Activated T-helper 2 cell treated with anti-CD3 and anti-CD28 coated beads, Interferon-gamma antibody, Interleukin-2, Interleukin-4, amounts not matched to agents 10 μg/mL and 5 μg/mL and 100 μg/mL, durations not matched to agents 14 hours and 24 hours and 36 hours (primary cell): ENCODE results near the gene FGD3. TPM values are rescaled to one million over a fixed set of nuclear protein-coding genes. Genes with fewer than 3 reads are reported as not detected.
"Not testable (repeated sequence)": the region's sequence is repeated elsewhere in the genome, so short reads cannot be mapped to it uniquely, and the experiment has no call there.

Experiments
- DNase-seq: peaks from one replicate; pipeline ENCODE4 v3.0.0; 2021; ENCODE audit warnings: low spot score
- H3K27ac Mint-ChIP-seq: one replicate; pipeline ENCODE4 v1.8.0; 2021; ENCODE audit warnings: mixed read lengths
- H3K27me3 Mint-ChIP-seq: one replicate; pipeline ENCODE4 v1.8.0; 2021; ENCODE audit warnings: low read depth, mixed read lengths
- H3K36me3 Mint-ChIP-seq: one replicate; pipeline ENCODE4 v1.8.0; 2021; ENCODE audit warnings: low read depth, mixed read lengths
- H3K4me1 Mint-ChIP-seq: one replicate; pipeline ENCODE4 v1.8.0; 2021; ENCODE audit warnings: low read depth, mixed read lengths
- H3K4me3 Mint-ChIP-seq: one replicate; pipeline ENCODE4 v1.8.0; 2021; ENCODE audit warnings: low read depth, mild to moderate bottlenecking, moderate library complexity, mixed read lengths
- H3K9me3 Mint-ChIP-seq: one replicate; pipeline ENCODE4 v1.8.0; 2021; ENCODE audit warnings: mixed read lengths
- intact Hi-C: fragments of 100-400 bp; cut with micrococcal nuclease; formaldehyde crosslinking; loops from one replicate; pipeline ENCODE4 v1.15.1; 2023
- total RNA-seq: library from RNA; stranded (reverse); gene quantifications from 2 replicates; pipeline ENCODE4 v1.2.3, GENCODE V29; 2022

The FGD3 gene
- total RNA-seq, 1 donor from 2014 or later, result 42.9 TPM

GRCh38 chr9:92986176-92987119, 39.1 kb downstream of the FGD3 start:
- Mint-ChIP-seq H3K9me3 (peaks cover 34% of the 10 kb centered on the region), H3K27ac (peak overlapping the region; percentile 66), H3K4me3 (no peak overlapping the region), H3K36me3 (peaks cover 97% of the 10 kb centered on the region), H3K27me3 (no peaks in the 10 kb centered on the region), H3K4me1 (peaks cover 52% of the 10 kb centered on the region)
- DNase-seq, result no peak
- intact Hi-C loops, result no loop called here

- Mint-ChIP-seq H3K4me3 (no peak overlapping the region), H3K27ac (peak overlapping the region; percentile 64)
- intact Hi-C loops, result no loop called here
These were observed 41.0 kb downstream of the FGD3 start for GRCh38 chr9:92988215-92988768.

GRCh38 chr9:92989561-92989960, 42.2 kb downstream of the FGD3 start:
- Mint-ChIP-seq H3K27ac (peak overlapping the region; percentile 54), H3K9me3 (peaks cover 39% of the 10 kb centered on the region), H3K36me3 (peaks cover 97% of the 10 kb centered on the region), H3K4me1 (peaks cover 51% of the 10 kb centered on the region), H3K4me3 (no peak overlapping the region), H3K27me3 (no peaks in the 10 kb centered on the region)
- intact Hi-C loops, result no loop called here
- no peak for DNase-seq

More at GRCh38 chr9:92988215-92988768, 41.0 kb downstream of the FGD3 start:
- no peak for DNase-seq
- peaks cover 49% of the 10 kb centered on the region for H3K4me1 Mint-ChIP-seq
- H3K36me3 Mint-ChIP-seq, result peaks cover 97% of the 10 kb centered on the region
- H3K27me3 Mint-ChIP-seq, result no peaks in the 10 kb centered on the region
- H3K9me3 Mint-ChIP-seq, result peaks cover 39% of the 10 kb centered on the region

GRCh38 chr9:92990461-92990860, 43.1 kb downstream of the FGD3 start:
- peaks cover 97% of the 10 kb centered on the region for H3K36me3 Mint-ChIP-seq
- H3K4me3 Mint-ChIP-seq, result no peak overlapping the region
- intact Hi-C loops, result no loop called here
- DNase-seq, result no peak
- no peak overlapping the region for H3K27ac Mint-ChIP-seq
- peaks cover 53% of the 10 kb centered on the region for H3K4me1 Mint-ChIP-seq
- H3K27me3 Mint-ChIP-seq, result no peaks in the 10 kb centered on the region
- peaks cover 43% of the 10 kb centered on the region for H3K9me3 Mint-ChIP-seq

- H3K36me3 Mint-ChIP-seq, result peaks cover 98% of the 10 kb centered on the region
- no peak overlapping the region for H3K27ac Mint-ChIP-seq
- DNase-seq, result no peak
- peaks cover 59% of the 10 kb centered on the region for H3K9me3 Mint-ChIP-seq
- H3K4me1 Mint-ChIP-seq, result peaks cover 52% of the 10 kb centered on the region
- no peak overlapping the region for H3K4me3 Mint-ChIP-seq
- intact Hi-C loops, result no loop called here
- H3K27me3 Mint-ChIP-seq, result no peaks in the 10 kb centered on the region
These were observed 45.2 kb downstream of the FGD3 start for GRCh38 chr9:92992549-92992948.

GRCh38 chr9:92998871-92999270, 51.5 kb downstream of the FGD3 start:
- H3K27me3 Mint-ChIP-seq, H3K27ac Mint-ChIP-seq, intact Hi-C loops, H3K4me3 Mint-ChIP-seq, DNase-seq: not testable (repeated sequence)
- H3K4me1 Mint-ChIP-seq, result peaks cover 49% of the 10 kb centered on the region
- peaks cover 45% of the 10 kb centered on the region for H3K9me3 Mint-ChIP-seq
- H3K36me3 Mint-ChIP-seq, result peaks cover 79% of the 10 kb centered on the region

- Mint-ChIP-seq H3K27me3 (no peaks in the 10 kb centered on the region), H3K4me3 (peak overlapping the region; percentile 38), H3K36me3 (peaks cover 78% of the 10 kb centered on the region), H3K9me3 (peaks cover 27% of the 10 kb centered on the region), H3K4me1 (peaks cover 46% of the 10 kb centered on the region), H3K27ac (peak overlapping the region; percentile 80)
- no peak for DNase-seq
- intact Hi-C loops, result loop anchor here (5.0 kb wide), 2 partner anchors 34 to 106 kb away; no protein-coding TSS in a partner anchor
These were observed 53.7 kb downstream of the FGD3 start for GRCh38 chr9:93001031-93001430.

GRCh38 chr9:93002700-93003099, 55.4 kb downstream of the FGD3 start:
- intact Hi-C loops, result loop anchor here (5.0 kb wide), 2 partner anchors 35 to 105 kb away; no protein-coding TSS in a partner anchor
- no peak overlapping the region for H3K4me3 Mint-ChIP-seq
- H3K27me3 Mint-ChIP-seq, result no peaks in the 10 kb centered on the region
- peaks cover 36% of the 10 kb centered on the region for H3K4me1 Mint-ChIP-seq
- DNase-seq, result no peak
- peak overlapping the region; percentile 16 for H3K27ac Mint-ChIP-seq
- peaks cover 72% of the 10 kb centered on the region for H3K36me3 Mint-ChIP-seq
- H3K9me3 Mint-ChIP-seq, result peaks cover 13% of the 10 kb centered on the region

GRCh38 chr9:93003552-93004407, 56.5 kb downstream of the FGD3 start:
- Mint-ChIP-seq H3K27me3 (no peaks in the 10 kb centered on the region), H3K27ac (peak overlapping the region; percentile 72), H3K9me3 (peaks cover 8% of the 10 kb centered on the region), H3K4me1 (peaks cover 31% of the 10 kb centered on the region), H3K36me3 (peaks cover 71% of the 10 kb centered on the region), H3K4me3 (no peak overlapping the region)
- DNase-seq, result peak; percentile 40
- intact Hi-C loops, result loop anchor here (5.0 kb wide), 2 partner anchors 36 to 104 kb away; no protein-coding TSS in a partner anchor

GRCh38 chr9:93004561-93004960, 57.2 kb downstream of the FGD3 start:
- H3K27ac Mint-ChIP-seq, result no peak overlapping the region
- intact Hi-C loops, result loop anchor here (5.0 kb wide), 2 partner anchors 37 to 103 kb away; no protein-coding TSS in a partner anchor
- peaks cover 29% of the 10 kb centered on the region for H3K4me1 Mint-ChIP-seq
- H3K27me3 Mint-ChIP-seq, result no peaks in the 10 kb centered on the region
- H3K4me3 Mint-ChIP-seq, result no peak overlapping the region
- H3K36me3 Mint-ChIP-seq, result peaks cover 70% of the 10 kb centered on the region
- peaks cover 8% of the 10 kb centered on the region for H3K9me3 Mint-ChIP-seq
- no peak for DNase-seq

GRCh38 chr9:93005876-93006275, 58.6 kb downstream of the FGD3 start:
- peaks cover 2% of the 10 kb centered on the region for H3K9me3 Mint-ChIP-seq
- DNase-seq, result no peak
- H3K27me3 Mint-ChIP-seq, result no peaks in the 10 kb centered on the region
- no peak overlapping the region for H3K27ac Mint-ChIP-seq
- H3K4me3 Mint-ChIP-seq, result no peak overlapping the region
- intact Hi-C loops, result no loop called here
- H3K36me3 Mint-ChIP-seq, result peaks cover 63% of the 10 kb centered on the region
- peaks cover 21% of the 10 kb centered on the region for H3K4me1 Mint-ChIP-seq

- Mint-ChIP-seq H3K9me3 (no peaks in the 10 kb centered on the region), H3K27me3 (no peaks in the 10 kb centered on the region), H3K4me3 (no peak overlapping the region), H3K27ac (no peak overlapping the region), H3K36me3 (peaks cover 63% of the 10 kb centered on the region), H3K4me1 (peaks cover 10% of the 10 kb centered on the region)
- intact Hi-C loops, result no loop called here
- DNase-seq, result no peak
These were observed 60.3 kb downstream of the FGD3 start for GRCh38 chr9:93007529-93008058.
